GM18507 (cell line): ENCODE data around the gene FBXL7.

Experiments
- DNase-seq: peaks from one replicate; pipeline ENCODE4 v3.0.0; 2011; ENCODE audit warnings: low read depth; ENCODE audit not compliant: insufficient read length; ENCODE audit errors: extremely low spot score
- FAIRE-seq: peaks from 2 replicates; lab custom pipeline; 2011; peaks lifted over from hg19 to GRCh38; lab: Jason Lieb, UNC

The FBXL7 gene

GRCh38 chr5:15499528-15500324 is at the start of gene FBXL7:
FBXL7 (plus strand) TSS chr5:15500180.
- DNase-seq (no peak), FAIRE-seq (no peak)

- no peak for FAIRE-seq
These were observed 49.5 kb upstream of the FBXL7 start for GRCh38 chr5:15450473-15450872.

GRCh38 chr5:15450949-15451348 is 49.0 kb upstream of the FBXL7 start:
- DNase-seq (no peak), FAIRE-seq (no peak)

More at GRCh38 chr5:15450473-15450872, 49.5 kb upstream of the FBXL7 start:
- no peak for DNase-seq

- FAIRE-seq: no peak
These were observed 48.0 kb upstream of the FBXL7 start for GRCh38 chr5:15452030-15452429.

GRCh38 chr5:15452781-15453180 is 47.2 kb upstream of the FBXL7 start:
- FAIRE-seq (no peak), DNase-seq (no peak)

More at GRCh38 chr5:15452030-15452429, 48.0 kb upstream of the FBXL7 start:
- no peak for DNase-seq

- FAIRE-seq: no peak
- no peak for DNase-seq
These were observed 40.8 kb upstream of the FBXL7 start for GRCh38 chr5:15459200-15459599.

- DNase-seq: no peak
- FAIRE-seq: no peak
These were observed 36.6 kb upstream of the FBXL7 start for GRCh38 chr5:15463231-15463980.

GRCh38 chr5:15472116-15472515 is 27.9 kb upstream of the FBXL7 start:
- no peak for FAIRE-seq

GRCh38 chr5:15474143-15474719 is 25.7 kb upstream of the FBXL7 start:
- no peak for DNase-seq

More at GRCh38 chr5:15472116-15472515, 27.9 kb upstream of the FBXL7 start:
- no peak for DNase-seq

GRCh38 chr5:15475367-15475766 is 24.6 kb upstream of the FBXL7 start:
- no peak for DNase-seq
- FAIRE-seq: no peak

More at GRCh38 chr5:15474143-15474719, 25.7 kb upstream of the FBXL7 start:
- FAIRE-seq: no peak

GRCh38 chr5:15476977-15477376 is 23.0 kb upstream of the FBXL7 start:
- FAIRE-seq: no peak
- DNase-seq: no peak

- DNase-seq (no peak), FAIRE-seq (no peak)
These were observed 19.5 kb upstream of the FBXL7 start for GRCh38 chr5:15480436-15480835.

GRCh38 chr5:15483351-15484097 is 16.5 kb upstream of the FBXL7 start:
- FAIRE-seq (no peak), DNase-seq (no peak)

- DNase-seq: no peak
- no peak for FAIRE-seq
These were observed 12.8 kb upstream of the FBXL7 start for GRCh38 chr5:15487228-15487627.

GRCh38 chr5:15489571-15490235 is 10.3 kb upstream of the FBXL7 start:
- DNase-seq: no peak
- no peak for FAIRE-seq

GRCh38 chr5:15492545-15492944 is 7.4 kb upstream of the FBXL7 start:
- DNase-seq (no peak), FAIRE-seq (no peak)

- FAIRE-seq: no peak
- DNase-seq: no peak
These were observed 6.5 kb upstream of the FBXL7 start for GRCh38 chr5:15493501-15493900.

- no peak for DNase-seq
- no peak for FAIRE-seq
These were observed 5.0 kb upstream of the FBXL7 start for GRCh38 chr5:15495026-15495425.

GRCh38 chr5:15496886-15497285 is 3.1 kb upstream of the FBXL7 start:
- FAIRE-seq (no peak), DNase-seq (no peak)
